ENCODE results near the gene NUDT19.
"Not testable (repeated sequence)": the region's sequence is repeated elsewhere in the genome, so short reads cannot be mapped to it uniquely, and the experiment has no call there.

The NUDT19 gene

GRCh38 chr19:32675720-32676185 lies 15.9 kb upstream of the NUDT19 start, which contains the start of gene RGS9BP:
RGS9BP (plus strand) TSS chr19:32675848; CDS start chr19:32676264, 416 bp downstream.
- DNase-seq: peak; percentile 54 to 69

GRCh38 chr19:32676186-32676894 lies 15.3 kb upstream of the NUDT19 start:
- peak in 1 of 2 donors; percentile 11 for DNase-seq

GRCh38 chr19:32676895-32677359 lies 14.7 kb upstream of the NUDT19 start:
- DNase-seq: no peak

- no peak for DNase-seq
These were observed 14.0 kb upstream of the NUDT19 start for GRCh38 chr19:32677657-32678056.

GRCh38 chr19:32680986-32681385 lies 10.6 kb upstream of the NUDT19 start:
- no peak for DNase-seq

GRCh38 chr19:32682317-32682716 lies 9.3 kb upstream of the NUDT19 start:
- DNase-seq: no peak

- DNase-seq: no peak
These were observed 4.7 kb upstream of the NUDT19 start for GRCh38 chr19:32686847-32687475.

- no peak for DNase-seq
These were observed 3.9 kb upstream of the NUDT19 start for GRCh38 chr19:32687681-32688080.

GRCh38 chr19:32688311-32688710 lies 3.3 kb upstream of the NUDT19 start:
- no peak for DNase-seq

GRCh38 chr19:32691952-32692726 lies 518 bp downstream of the NUDT19 start:
- DNase-seq: peak; percentile 30 to 33

GRCh38 chr19:32692727-32693061 lies 1.1 kb downstream of the NUDT19 start:
- no peak for DNase-seq

GRCh38 chr19:32693151-32694108 lies 1.8 kb downstream of the NUDT19 start:
- DNase-seq: peak in 1 of 2 donors; percentile 30

- DNase-seq: not testable (repeated sequence)
These were observed 2.7 kb downstream of the NUDT19 start for GRCh38 chr19:32694316-32694715.

- not testable (repeated sequence) for DNase-seq
These were observed 3.2 kb downstream of the NUDT19 start for GRCh38 chr19:32694851-32695250.

- DNase-seq: not testable (repeated sequence)
These were observed 3.9 kb downstream of the NUDT19 start for GRCh38 chr19:32695506-32695905.

- DNase-seq: not testable (repeated sequence)
These were observed 5.2 kb downstream of the NUDT19 start for GRCh38 chr19:32696771-32697170.

GRCh38 chr19:32700129-32700528 lies 8.5 kb downstream of the NUDT19 start:
- not testable (repeated sequence) for DNase-seq

- no peak for DNase-seq
These were observed 10.4 kb downstream of the NUDT19 start for GRCh38 chr19:32702010-32702409.

GRCh38 chr19:32704006-32704405 lies 12.4 kb downstream of the NUDT19 start:
- DNase-seq: not testable (repeated sequence)

GRCh38 chr19:32708457-32708856 lies 16.8 kb downstream of the NUDT19 start:
- DNase-seq: peak; percentile 22 to 39

GRCh38 chr19:32709032-32709431 lies 17.4 kb downstream of the NUDT19 start:
- no peak for DNase-seq

- DNase-seq: no peak
These were observed 20.1 kb downstream of the NUDT19 start for GRCh38 chr19:32711747-32712146.

Measured in activated CD4-positive, alpha-beta T cell treated with anti-CD3 and anti-CD28 coated beads for 4 hours (primary cell).